DMS153 (cell line): ENCODE data around the gene FAM78A.

Source experiments
- DNase-seq: peaks from one replicate; lab custom pipeline; 2025; lab: John Stamatoyannopoulos, UW

Gene FAM78A

GRCh38 chr9:131276094-131276888, at the start of gene FAM78A:
FAM78A (minus strand) TSS chr9:131276510; CDS start chr9:131276179, 331 bp downstream.
- no peak for DNase-seq

- no peak for DNase-seq
Observed at GRCh38 chr9:131324736-131325679, 48.7 kb upstream of the FAM78A start.

GRCh38 chr9:131323629-131324028, 47.3 kb upstream of the FAM78A start:
- no peak for DNase-seq

GRCh38 chr9:131320031-131320685, 43.8 kb upstream of the FAM78A start:
- no peak for DNase-seq

GRCh38 chr9:131319486-131319885, 43.2 kb upstream of the FAM78A start:
- DNase-seq, result no peak

- no peak for DNase-seq
Observed at GRCh38 chr9:131318231-131319085, 42.1 kb upstream of the FAM78A start.

GRCh38 chr9:131312822-131313770, 36.8 kb upstream of the FAM78A start:
- no peak for DNase-seq

- no peak for DNase-seq
Observed at GRCh38 chr9:131312246-131312645, 35.9 kb upstream of the FAM78A start.

GRCh38 chr9:131310833-131311554, 34.7 kb upstream of the FAM78A start:
- peak; percentile 10 for DNase-seq

GRCh38 chr9:131309530-131310276, 33.4 kb upstream of the FAM78A start:
- DNase-seq, result no peak

GRCh38 chr9:131308906-131309529, 32.7 kb upstream of the FAM78A start:
- DNase-seq, result no peak

- DNase-seq, result no peak
Observed at GRCh38 chr9:131308452-131308851, 32.1 kb upstream of the FAM78A start.

GRCh38 chr9:131307974-131308373, 31.7 kb upstream of the FAM78A start:
- no peak for DNase-seq

- DNase-seq, result no peak
Observed at GRCh38 chr9:131306397-131307004, 30.2 kb upstream of the FAM78A start.

GRCh38 chr9:131304676-131305355, 28.5 kb upstream of the FAM78A start:
- DNase-seq, result peak; percentile 7

- DNase-seq, result no peak
Observed at GRCh38 chr9:131303381-131304321, 27.3 kb upstream of the FAM78A start.
